ENCODE measurements around the gene GTF2B.
A peak's percentile ranks its signal among the peaks of the same experiment; 100 is the strongest.
"Not testable (repeated sequence)": the region's sequence is repeated elsewhere in the genome, so short reads cannot be mapped to it uniquely, and the experiment has no call there.

GTF2B gene

GRCh38 chr1:88888750-88889149 is 2.6 kb downstream of the GTF2B start:
- no peak for DNase-seq (ENCODE audit: low read depth)
- no peak overlapping the region for H3K4me3 ChIP-seq (ENCODE audit: low read length)
- TF ChIP-seq CTCF (IDR thresholded peaks at IDR 0.05; ENCODE audit: insufficient read depth, low read depth, low read length, missing control alignments): no peak

DNA sequence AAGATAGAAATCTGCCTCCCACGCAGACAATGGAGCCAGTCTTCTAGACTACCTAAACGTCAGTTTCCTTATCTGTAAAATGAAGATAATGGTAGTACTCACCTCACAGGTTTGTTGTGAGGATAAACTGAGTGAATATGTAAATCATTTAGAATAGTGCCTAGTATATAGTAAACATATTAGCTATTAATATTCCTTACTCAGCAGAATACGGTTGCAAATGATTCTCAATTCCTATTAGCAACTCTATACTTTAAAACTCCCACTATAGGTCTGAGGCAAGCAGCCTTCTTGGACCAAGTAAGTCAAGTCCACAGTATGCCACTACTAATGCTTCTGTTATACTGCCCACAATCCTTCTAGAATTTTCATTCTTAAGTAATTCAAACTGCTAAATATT is 5.4 kb downstream of the GTF2B start:
- no peak overlapping the region for H3K4me3 ChIP-seq (ENCODE audit: low read length)
- TF ChIP-seq CTCF (IDR thresholded peaks at IDR 0.05; ENCODE audit: insufficient read depth, low read depth, low read length, missing control alignments): no peak
- no peak for DNase-seq (ENCODE audit: low read depth)

GRCh38 chr1:88883156-88883555 is 8.2 kb downstream of the GTF2B start:
- no peak overlapping the region for H3K4me3 ChIP-seq (ENCODE audit: low read length)
- TF ChIP-seq CTCF (IDR thresholded peaks at IDR 0.05; ENCODE audit: insufficient read depth, low read depth, low read length, missing control alignments): no peak
- no peak for DNase-seq (ENCODE audit: low read depth)

DNA sequence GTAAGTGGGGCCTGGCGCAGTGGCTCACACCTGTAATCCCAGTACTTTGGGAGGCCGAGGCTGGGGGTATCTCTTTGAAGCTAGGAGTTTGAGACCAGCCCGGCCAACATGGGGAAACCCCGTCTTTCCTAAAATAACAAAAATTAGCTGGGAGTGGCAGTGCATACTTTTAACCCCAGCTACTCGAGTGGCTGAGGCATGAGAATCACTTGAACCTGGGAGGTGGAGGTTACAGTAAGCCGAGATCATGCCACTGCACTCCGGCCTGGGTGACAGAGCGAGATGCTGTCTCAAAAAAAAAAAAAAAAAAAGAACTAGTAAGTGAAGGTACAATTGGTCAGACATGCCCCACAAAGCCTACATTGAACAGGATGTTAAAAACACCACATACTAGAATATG is 10.7 kb downstream of the GTF2B start:
- not testable (repeated sequence) for DNase-seq (ENCODE audit: low read depth); H3K4me3 ChIP-seq (ENCODE audit: low read length)

DNA sequence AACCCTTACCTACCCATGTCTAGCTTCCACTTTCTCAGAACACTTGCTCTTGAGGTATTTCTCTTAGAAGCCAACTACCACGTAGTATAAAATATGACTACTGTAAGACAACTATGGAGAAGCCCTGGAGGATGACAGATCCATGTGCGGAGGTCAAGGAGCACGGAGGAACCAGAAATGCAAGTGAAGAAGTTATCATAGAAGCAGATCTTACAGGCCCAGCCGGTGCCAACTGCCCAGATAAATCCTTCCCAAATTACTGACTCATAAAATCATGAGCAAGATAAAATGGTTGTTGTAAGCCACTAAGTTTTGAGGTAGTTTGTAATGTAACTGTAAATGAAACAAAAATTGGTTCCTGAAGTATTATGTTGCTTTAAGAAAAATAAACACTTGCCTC is 12.6 kb downstream of the GTF2B start:
- no peak overlapping the region for H3K4me3 ChIP-seq (ENCODE audit: low read length)
- no peak for TF ChIP-seq CTCF (IDR thresholded peaks at IDR 0.05; ENCODE audit: insufficient read depth, low read depth, low read length, missing control alignments)
- DNase-seq (ENCODE audit: low read depth): peak; percentile 27

DNA sequence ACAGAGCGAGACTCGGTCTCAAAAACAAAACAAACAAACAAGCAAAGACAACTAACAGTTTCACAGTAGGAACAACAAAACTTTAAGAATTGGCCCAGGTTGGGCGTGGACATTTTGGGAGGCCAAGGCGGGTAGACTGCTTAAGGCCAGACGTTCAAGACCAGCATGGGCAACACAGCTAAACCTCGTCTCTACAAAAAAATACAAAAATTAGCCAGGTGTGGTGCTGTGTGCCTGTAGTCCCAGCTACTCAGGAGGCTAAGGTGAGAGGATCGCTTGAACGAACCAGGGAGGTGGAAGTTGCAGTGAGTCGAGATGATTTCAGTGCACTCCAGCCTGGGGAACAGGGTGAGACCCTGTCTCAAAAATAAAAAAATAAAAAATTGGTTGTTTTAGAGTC is 13.5 kb downstream of the GTF2B start:
- no peak for DNase-seq (ENCODE audit: low read depth)

GRCh38 chr1:88877382-88877825 is 14.0 kb downstream of the GTF2B start:
- TF ChIP-seq CTCF (IDR thresholded peaks at IDR 0.05; ENCODE audit: insufficient read depth, low read depth, low read length, missing control alignments): peak; percentile 38
- no peak overlapping the region for H3K4me3 ChIP-seq (ENCODE audit: low read length)
- DNase-seq (ENCODE audit: low read depth): peak; percentile 35

More for the DNA sequence above, 13.5 kb downstream of the GTF2B start:
- H3K4me3 ChIP-seq (ENCODE audit: low read length): no peak overlapping the region
- no peak for TF ChIP-seq CTCF (IDR thresholded peaks at IDR 0.05; ENCODE audit: insufficient read depth, low read depth, low read length, missing control alignments)
